NCI-H2196 treated with DMSO at 0.1 percent for 48 hours (cell line): ENCODE measurements around the gene CLCC1.
"Not testable (repeated sequence)": the region's sequence is repeated elsewhere in the genome, so short reads cannot be mapped to it uniquely, and the experiment has no call there.

Experiments used
- DNase-seq: peaks from one replicate; lab custom pipeline; 2025; ENCODE audit not compliant: unreplicated experiment; lab: John Stamatoyannopoulos, UW

The CLCC1 gene

GRCh38 chr1:108963052-108963686 is at the start of gene CLCC1:
TSS of gene CLCC1 (minus strand) at chr1:108963484. CDS start at chr1:108950437, 13,047 bp downstream.
- peak; percentile 94 for DNase-seq

- DNase-seq = no peak
These were observed 48.1 kb upstream of the CLCC1 start for GRCh38 chr1:109011335-109011734.

- DNase-seq = not testable (repeated sequence)
These were observed 33.3 kb upstream of the CLCC1 start for GRCh38 chr1:108996622-108997021.

- no peak for DNase-seq
These were observed 19.8 kb upstream of the CLCC1 start for GRCh38 chr1:108983114-108983513.

- no peak for DNase-seq
These were observed 13.4 kb upstream of the CLCC1 start for GRCh38 chr1:108976658-108977057.

GRCh38 chr1:108972951-108973350 is 9.7 kb upstream of the CLCC1 start:
- no peak for DNase-seq

GRCh38 chr1:108969346-108969745 is 6.1 kb upstream of the CLCC1 start:
- no peak for DNase-seq

GRCh38 chr1:108962681-108963051 is 618 bp downstream of the CLCC1 start:
- DNase-seq = no peak

- DNase-seq = no peak
These were observed 1.4 kb downstream of the CLCC1 start for GRCh38 chr1:108961752-108962486.

- no peak for DNase-seq
These were observed 2.1 kb downstream of the CLCC1 start for GRCh38 chr1:108961198-108961597.

GRCh38 chr1:108960719-108961118 is 2.6 kb downstream of the CLCC1 start:
- DNase-seq = no peak

GRCh38 chr1:108957888-108958287 is 5.4 kb downstream of the CLCC1 start:
- DNase-seq = no peak

- no peak for DNase-seq
These were observed 7.4 kb downstream of the CLCC1 start for GRCh38 chr1:108955881-108956280.

GRCh38 chr1:108955111-108955510 is 8.2 kb downstream of the CLCC1 start:
- no peak for DNase-seq

GRCh38 chr1:108953452-108953851 is 9.8 kb downstream of the CLCC1 start:
- DNase-seq = no peak

- no peak for DNase-seq
These were observed 12.0 kb downstream of the CLCC1 start for GRCh38 chr1:108951242-108951641.

- DNase-seq = no peak
These were observed 14.2 kb downstream of the CLCC1 start for GRCh38 chr1:108949044-108949443.

- DNase-seq = no peak
These were observed 15.3 kb downstream of the CLCC1 start for GRCh38 chr1:108947871-108948525.

GRCh38 chr1:108936170-108936569 is 27.1 kb downstream of the CLCC1 start:
- DNase-seq = no peak

- DNase-seq = no peak
These were observed 29.3 kb downstream of the CLCC1 start for GRCh38 chr1:108933944-108934343.

- DNase-seq = not testable (repeated sequence)
These were observed 35.7 kb downstream of the CLCC1 start for GRCh38 chr1:108927565-108927964.

GRCh38 chr1:108925920-108926319 is 37.4 kb downstream of the CLCC1 start:
- DNase-seq = no peak
